ENCODE data around the gene RNU6-9.

RNU6-9 gene

DNA sequence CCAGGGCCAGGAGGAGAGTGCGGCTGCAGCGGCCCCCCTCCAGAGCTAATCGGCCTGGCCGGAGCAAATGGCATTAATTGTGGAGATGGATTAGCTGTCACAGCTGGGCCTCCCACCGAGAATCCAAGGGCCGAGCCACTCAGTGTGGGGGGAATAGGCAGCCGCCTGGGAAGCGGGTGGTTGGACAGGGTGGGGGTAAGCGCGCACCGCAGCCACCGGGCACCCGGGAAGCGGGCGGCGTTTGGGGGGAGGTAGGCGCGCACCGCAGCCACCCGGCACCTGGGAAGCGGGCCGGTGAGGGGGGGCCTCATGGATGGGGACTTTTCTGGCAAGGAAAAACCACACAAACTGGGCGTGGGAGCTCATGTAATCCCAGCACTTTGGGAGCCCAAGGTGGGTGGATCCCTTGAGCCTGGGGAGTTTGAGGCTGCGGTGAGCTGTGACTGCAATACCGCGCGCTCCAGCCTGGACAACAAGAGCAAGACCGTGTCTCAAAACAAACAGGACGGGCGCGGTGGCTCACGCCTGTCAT is 10.0 kb downstream of the RNU6-9 start:
- no peak overlapping the region for H3K27ac ChIP-seq
- TF ChIP-seq CTCF (conservative IDR thresholded peaks at IDR 0.05), result no peak

GRCh38 chr19:904545-904944 is 11.3 kb downstream of the RNU6-9 start:
- no peak overlapping the region for H3K27ac ChIP-seq
- no peak for TF ChIP-seq CTCF (conservative IDR thresholded peaks at IDR 0.05)

DNA sequence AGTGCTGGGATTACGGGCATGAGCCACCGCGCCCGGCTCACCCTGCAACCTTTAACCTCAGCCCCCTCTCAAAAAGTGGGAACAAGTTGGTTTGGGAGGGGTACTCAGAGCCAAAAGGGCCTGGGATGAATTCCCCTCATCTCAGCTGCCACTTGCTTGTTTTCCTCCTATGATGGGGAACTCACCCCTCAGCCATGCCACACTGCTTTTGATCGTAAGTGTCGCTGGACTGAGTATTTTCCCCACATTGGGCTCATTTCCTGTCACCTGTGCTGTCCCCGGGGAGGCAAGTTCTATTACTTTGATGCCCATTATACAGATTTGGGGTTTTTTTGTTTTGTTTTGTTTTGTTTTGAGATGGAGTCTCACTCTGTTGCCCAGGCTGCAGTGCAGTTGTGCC is 13.2 kb downstream of the RNU6-9 start:
- no peak overlapping the region for H3K27ac ChIP-seq

DNA sequence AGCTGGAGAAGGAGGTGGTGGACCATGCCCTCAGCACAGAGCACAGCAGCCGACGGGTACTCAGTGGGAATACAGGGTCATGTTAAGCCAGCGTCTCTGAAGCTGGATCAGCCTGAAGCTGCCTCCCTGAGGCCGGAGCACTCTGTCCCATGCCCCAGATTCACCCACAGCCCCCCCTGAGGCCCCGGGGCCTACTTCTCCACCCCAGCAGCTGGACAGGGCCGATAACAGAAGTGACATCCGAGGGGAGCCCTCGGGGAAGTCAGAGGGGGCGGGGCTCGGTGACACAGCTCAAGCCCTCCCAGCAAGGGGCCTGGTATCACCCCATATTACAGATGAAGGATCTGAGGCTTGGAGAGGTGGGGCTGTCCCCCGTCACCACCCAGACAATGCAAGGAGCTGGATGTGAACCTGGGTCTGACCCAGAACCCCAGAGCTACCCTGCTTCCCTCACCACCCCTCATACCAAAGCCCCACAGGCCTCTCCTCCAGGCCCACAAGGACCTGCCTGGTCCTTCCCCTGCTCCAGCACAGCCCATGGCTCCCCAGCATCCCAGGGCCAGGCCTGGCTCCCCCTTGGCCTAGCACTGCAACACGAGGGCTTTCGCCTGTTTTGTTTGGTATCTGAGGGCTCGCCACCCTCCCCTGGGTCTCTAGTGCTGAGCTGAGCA is 14.0 kb downstream of the RNU6-9 start:
- no peak for TF ChIP-seq CTCF (conservative IDR thresholded peaks at IDR 0.05)
- no peak overlapping the region for H3K27ac ChIP-seq

More for the DNA sequence above, 13.2 kb downstream of the RNU6-9 start:
- no peak for TF ChIP-seq CTCF (conservative IDR thresholded peaks at IDR 0.05)

DNA sequence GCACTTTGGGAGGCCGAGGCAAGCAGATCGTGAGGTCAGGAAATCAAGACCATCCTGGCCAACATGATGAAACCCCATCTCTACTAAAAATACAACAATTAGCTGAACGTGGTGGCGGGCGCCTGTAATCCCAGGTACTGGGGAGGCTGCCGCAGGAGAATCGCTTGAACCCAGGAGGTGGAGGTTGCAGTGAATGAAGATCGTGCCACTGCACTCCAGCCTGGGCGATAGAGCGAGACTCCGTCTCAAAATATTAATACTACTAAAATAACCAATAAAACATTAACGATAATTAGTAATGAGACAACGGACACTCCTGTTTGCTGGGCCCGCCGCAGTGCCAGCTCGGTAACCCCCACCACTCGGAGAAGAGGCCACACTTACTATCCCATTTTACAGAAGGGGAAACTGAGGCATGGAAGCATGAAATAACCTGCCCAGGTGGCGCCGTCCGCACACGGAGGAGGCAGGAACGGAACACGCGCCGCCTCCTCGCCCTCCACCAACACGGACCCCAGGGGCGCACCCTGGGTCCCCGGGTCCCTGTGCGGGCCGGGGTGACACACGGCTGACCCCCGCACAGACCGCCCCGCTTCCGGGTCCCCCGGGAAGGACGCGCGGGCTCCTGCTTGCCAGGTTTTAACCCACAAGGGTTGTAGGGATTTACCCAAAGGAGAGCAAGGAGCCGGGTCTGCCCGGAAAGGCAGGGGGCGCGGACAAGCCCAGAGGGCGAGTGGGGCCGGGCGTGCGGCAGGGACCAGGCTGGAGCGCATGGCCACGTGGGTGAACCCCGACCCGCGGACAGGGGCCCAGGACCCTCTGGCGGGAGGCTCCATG is 18.1 kb downstream of the RNU6-9 start:
- no peak overlapping the region for H3K27ac ChIP-seq
- TF ChIP-seq CTCF (conservative IDR thresholded peaks at IDR 0.05), result no peak

DNA sequence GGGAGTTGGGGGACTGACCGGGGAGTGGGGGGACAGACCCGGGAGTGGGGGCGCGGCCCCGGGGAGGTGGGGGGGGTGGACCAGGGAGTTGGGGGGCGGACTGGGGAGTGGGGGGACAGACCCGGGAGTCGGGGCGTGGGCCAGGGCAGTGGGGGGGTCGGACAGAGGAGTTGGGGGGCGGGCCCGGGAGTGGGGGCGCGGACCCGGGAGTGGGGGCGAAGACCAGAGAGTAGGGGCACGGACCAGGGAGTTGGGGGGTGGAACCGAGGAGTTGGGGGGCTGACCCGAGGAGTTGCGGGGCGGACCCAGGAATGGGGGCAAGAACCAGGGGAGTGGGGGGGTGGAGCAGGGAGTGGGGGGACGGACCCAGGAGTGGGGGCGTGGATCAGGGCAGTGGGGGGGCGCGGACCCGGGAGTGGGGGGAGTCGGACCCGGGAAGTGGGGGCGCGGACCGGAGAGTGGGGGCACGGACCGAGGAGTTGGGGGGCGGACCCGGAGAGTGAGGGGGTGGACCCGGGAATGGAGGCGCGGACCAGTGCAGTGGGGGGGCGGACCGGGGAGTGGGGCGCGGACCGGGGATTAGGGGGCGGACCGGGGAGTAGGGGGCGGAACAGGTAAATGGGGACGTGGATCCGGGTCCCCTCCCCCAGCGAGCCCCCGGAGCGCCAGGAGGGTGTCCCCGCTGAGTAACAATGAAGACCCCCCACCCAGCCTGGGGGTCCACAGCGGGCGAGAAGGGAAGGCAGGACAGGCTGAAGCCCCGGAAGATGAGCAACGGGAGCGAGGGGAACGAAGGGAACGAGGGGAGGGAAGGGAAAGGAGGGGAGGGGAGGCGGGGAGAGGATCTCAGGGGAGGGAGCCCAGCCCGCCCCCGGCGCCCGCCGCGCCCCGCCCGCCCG is 19.1 kb downstream of the RNU6-9 start:
- no peak for TF ChIP-seq CTCF (conservative IDR thresholded peaks at IDR 0.05)
- H3K27ac ChIP-seq, result peak overlapping the region; percentile 70

Measured in VCaP (cell line).